ENCODE results near the gene ADCY9. TPM values are rescaled to one million over a fixed set of nuclear protein-coding genes. Genes with fewer than 3 reads are reported as not detected.

The ADCY9 gene
- total RNA-seq, 1 donor from 2014 or later, result 49.6 TPM

DNA sequence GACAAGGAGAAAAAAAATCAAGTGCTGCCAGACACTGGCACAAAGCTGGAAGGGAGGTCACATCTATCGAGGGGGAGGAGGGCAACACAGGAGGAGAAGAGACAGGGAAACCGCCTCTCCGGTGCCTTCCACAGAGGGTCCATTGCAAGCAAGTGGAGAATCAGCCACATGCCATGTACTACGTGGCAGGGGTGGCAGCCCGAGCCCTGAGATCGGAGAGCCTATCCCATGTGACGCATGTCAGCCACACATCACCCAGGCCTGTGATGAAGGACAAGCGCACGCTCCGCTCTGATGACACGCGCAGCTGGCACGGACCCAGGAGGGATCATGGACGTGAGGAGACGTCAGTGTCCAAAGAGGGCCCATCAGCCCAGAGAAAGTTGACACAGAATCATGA lies 30.1 kb downstream of the ADCY9 start:
- Histone ChIP-seq H3K4me1 (peaks cover 32% of the 10 kb centered on the region), H3K9me3 (no peaks in the 10 kb centered on the region), H3K4me3 (no peak overlapping the region), H3K36me3 (no peaks in the 10 kb centered on the region), H3K27me3 (no peaks in the 10 kb centered on the region), H3K27ac (no peak overlapping the region)
- DNase-seq (no peak), ATAC-seq (no peak)
- intact Hi-C loops (cut with DNase I), result no loop called here
- TF ChIP-seq, protein P1, sequence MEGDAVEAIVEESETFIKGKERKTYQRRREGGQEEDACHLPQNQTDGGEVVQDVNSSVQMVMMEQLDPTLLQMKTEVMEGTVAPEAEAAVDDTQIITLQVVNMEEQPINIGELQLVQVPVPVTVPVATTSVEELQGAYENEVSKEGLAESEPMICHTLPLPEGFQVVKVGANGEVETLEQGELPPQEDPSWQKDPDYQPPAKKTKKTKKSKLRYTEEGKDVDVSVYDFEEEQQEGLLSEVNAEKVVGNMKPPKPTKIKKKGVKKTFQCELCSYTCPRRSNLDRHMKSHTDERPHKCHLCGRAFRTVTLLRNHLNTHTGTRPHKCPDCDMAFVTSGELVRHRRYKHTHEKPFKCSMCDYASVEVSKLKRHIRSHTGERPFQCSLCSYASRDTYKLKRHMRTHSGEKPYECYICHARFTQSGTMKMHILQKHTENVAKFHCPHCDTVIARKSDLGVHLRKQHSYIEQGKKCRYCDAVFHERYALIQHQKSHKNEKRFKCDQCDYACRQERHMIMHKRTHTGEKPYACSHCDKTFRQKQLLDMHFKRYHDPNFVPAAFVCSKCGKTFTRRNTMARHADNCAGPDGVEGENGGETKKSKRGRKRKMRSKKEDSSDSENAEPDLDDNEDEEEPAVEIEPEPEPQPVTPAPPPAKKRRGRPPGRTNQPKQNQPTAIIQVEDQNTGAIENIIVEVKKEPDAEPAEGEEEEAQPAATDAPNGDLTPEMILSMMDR (IDR thresholded peaks at IDR 0.05), result no peak

DNA sequence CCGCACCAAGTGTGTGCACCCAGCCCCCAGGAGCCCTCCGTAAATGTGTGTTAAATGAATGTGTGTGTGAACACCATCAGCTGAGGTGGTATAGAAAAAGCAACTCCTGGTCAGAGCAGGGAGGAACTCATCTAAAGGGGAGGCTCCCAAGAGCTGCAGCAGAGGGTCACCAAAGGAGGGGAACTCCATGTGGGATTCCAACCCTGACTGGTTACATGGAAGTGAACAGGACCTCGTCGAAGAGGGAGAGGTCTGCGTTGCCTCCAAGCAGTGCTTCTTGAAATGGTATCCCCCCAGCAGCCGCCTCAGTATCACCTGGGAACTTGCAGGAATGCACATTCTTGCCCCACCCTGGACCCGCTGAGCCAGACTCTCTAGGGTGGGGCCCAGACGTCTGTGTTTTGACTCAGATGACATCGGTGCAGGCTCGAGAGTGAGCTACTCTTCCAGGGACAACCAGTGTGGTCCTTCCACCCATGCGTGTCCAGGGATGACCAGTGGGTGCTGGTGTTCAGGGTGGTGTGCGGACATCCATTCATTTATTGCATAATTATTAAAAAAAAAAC lies 30.8 kb downstream of the ADCY9 start:
- H3K4me1 ChIP-seq, result peaks cover 25% of the 10 kb centered on the region

DNA sequence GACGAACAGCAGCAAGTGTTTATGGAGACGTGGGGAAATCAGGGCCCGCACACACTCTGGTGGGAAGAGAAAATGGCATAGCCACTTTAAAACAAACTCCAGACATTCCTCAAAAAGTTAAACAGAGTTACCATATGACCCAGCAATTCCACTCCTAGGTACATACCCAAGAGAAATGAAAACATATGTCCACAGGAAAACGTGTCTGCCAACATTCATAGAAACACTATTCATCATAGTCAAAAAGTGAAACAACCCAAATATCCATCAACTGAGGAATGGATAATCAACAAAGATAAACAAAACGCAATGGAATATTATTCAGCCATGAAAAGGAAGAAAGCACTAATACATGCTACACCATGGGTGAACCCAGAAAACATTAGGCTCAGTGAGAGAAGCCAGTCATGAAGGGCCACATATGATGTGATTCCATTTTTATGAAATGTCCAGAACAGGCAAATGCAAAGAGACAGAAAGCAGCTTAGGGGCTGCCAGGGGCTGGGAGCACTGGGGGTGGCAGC lies 32.8 kb downstream of the ADCY9 start:
- ATAC-seq (no peak), DNase-seq (no peak)
- Histone ChIP-seq H3K4me1 (peaks cover 14% of the 10 kb centered on the region), H3K36me3 (no peaks in the 10 kb centered on the region), H3K27ac (no peak overlapping the region), H3K27me3 (no peaks in the 10 kb centered on the region), H3K9me3 (no peaks in the 10 kb centered on the region), H3K4me3 (no peak overlapping the region)
- TF ChIP-seq, protein P1 (IDR thresholded peaks at IDR 0.05), result no peak
- intact Hi-C loops (cut with DNase I), result no loop called here

More for the DNA sequence above, 30.8 kb downstream of the ADCY9 start:
- intact Hi-C loops (cut with DNase I), result no loop called here
- Histone ChIP-seq H3K36me3 (no peaks in the 10 kb centered on the region), H3K4me3 (no peak overlapping the region), H3K27ac (peak overlapping the region; percentile 32), H3K27me3 (no peaks in the 10 kb centered on the region), H3K9me3 (no peaks in the 10 kb centered on the region)
- ATAC-seq (peak; percentile 50), DNase-seq (no peak)
- TF ChIP-seq, protein P1 (IDR thresholded peaks at IDR 0.05), result no peak

DNA sequence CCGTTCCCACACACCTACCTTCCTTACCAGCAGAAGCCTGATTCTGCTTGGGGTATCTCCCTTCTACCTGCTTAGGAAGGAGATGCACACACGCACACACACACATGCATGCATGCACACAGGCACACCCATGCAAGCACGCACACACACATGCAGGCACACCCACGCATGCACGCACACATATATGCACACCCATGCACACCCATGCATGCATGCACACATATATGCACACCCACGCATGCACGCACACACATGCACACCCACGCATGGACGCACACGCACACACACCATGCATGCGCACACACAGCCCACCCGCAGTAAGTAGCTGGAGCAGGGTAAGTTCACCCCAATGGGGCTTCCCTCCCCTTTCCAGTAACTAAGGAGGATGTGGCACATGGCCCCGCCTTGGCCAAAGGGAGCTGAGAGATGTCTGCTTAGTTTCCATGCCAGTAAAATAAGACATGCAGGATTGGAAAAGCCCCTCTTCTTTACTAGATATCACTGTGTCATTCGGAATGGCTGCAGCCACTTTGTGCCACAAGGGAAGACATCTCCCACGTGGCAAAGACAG lies 33.7 kb downstream of the ADCY9 start:
- peak; percentile 20 for ATAC-seq
- TF ChIP-seq, protein P1 (IDR thresholded peaks at IDR 0.05), result no peak
- Histone ChIP-seq H3K9me3 (no peaks in the 10 kb centered on the region), H3K4me3 (no peak overlapping the region), H3K27ac (no peak overlapping the region), H3K36me3 (no peaks in the 10 kb centered on the region), H3K4me1 (peaks cover 10% of the 10 kb centered on the region), H3K27me3 (no peaks in the 10 kb centered on the region)
- no peak for DNase-seq
- intact Hi-C loops (cut with DNase I), result no loop called here

DNA sequence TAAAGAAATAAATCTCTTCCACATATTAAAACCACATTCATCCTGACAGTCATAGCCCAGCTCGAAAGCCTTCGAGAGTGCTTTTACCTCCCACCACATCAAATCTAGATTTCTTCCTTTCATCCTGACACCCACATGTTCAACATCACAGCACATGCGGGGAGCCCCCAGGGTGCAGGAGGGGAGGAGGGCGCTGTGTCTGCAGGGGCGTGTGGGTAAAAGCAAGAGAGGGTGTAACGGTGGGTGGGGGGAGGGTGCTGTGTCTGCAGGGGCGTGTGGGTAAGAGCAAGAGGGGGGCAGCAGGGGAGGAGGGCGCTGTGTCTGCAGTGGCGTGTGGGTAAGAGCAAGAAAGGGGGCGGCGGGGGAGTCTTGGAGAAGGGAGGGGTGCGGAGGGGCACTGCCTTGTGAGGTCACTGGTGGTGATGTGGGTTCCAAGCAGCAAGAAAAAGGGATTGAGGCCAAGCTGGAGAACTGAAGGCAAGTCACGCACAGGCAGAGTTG lies 34.7 kb downstream of the ADCY9 start:
- Histone ChIP-seq H3K4me3 (no peak overlapping the region), H3K27me3 (no peaks in the 10 kb centered on the region), H3K9me3 (no peaks in the 10 kb centered on the region), H3K4me1 (peaks cover 5% of the 10 kb centered on the region), H3K27ac (no peak overlapping the region), H3K36me3 (no peaks in the 10 kb centered on the region)
- ATAC-seq (no peak), DNase-seq (no peak)
- intact Hi-C loops (cut with DNase I), result no loop called here
- TF ChIP-seq, protein P1 (IDR thresholded peaks at IDR 0.05), result no peak

All from upper lobe of right lung (tissue), 1 donor.